Lower leg skin (tissue), 3 donors: ENCODE results near the gene BTNL8.

Source experiments
- CTCF ChIP-seq, 3 donors: fragments of 450-650 bp; IDR thresholded peaks; one replicate each; pipeline ENCODE4 v1.5.1; 2016; ENCODE audit warnings: antibody characterized with exemption in 3 of 3, mild to moderate bottlenecking in 3 of 3, moderate library complexity in 2 of 3
- POLR2A ChIP-seq, 2 donors: fragments of 450-650 bp; IDR thresholded peaks; one replicate each; pipeline ENCODE4 v1.6.1; 2016 to 2017; ENCODE audit warnings: antibody characterized with exemption in 2 of 2, mild to moderate bottlenecking in 1 of 2, moderate library complexity in 1 of 2

- no peak for TF ChIP-seq CTCF (IDR thresholded peaks at IDR 0.05)
- no peak for TF ChIP-seq POLR2A (IDR thresholded peaks at IDR 0.05)
Observed at GRCh38 chr5:180970336-180970735, 71.4 kb downstream of the BTNL8 start.
